Tibial artery (tissue), 4 donors: ENCODE results near the gene ZNF232.
"Not testable (repeated sequence)": the region's sequence is repeated elsewhere in the genome, so short reads cannot be mapped to it uniquely, and the experiment has no call there.

Experiments used
- DNase-seq, 2 donors: peaks; one replicate each; pipeline ENCODE4 v3.0.0-alpha.2; 2019
- H3K27ac ChIP-seq, 2 donors: fragments of 200-600 bp; sonication (generic) in 1 of 2; 1 replicate in 1 of 2; 2 replicates in 1 of 2; pipeline ENCODE4 v1.5.1; 2018 to 2019; ENCODE audit warnings: mild to moderate bottlenecking in 1 of 2
- H3K27me3 ChIP-seq, 2 donors: fragments of 200-600 bp; sonication (generic) in 1 of 2; one replicate each; pipeline versions ENCODE4 v1.5.1 to v1.6.0; 2016 to 2019
- H3K36me3 ChIP-seq, 3 donors: fragments of 200-600 bp; sonication (generic) in 2 of 3; one replicate each; pipeline ENCODE4 v1.5.1; 2016 to 2019; ENCODE audit warnings: mild to moderate bottlenecking in 2 of 3
- H3K4me1 ChIP-seq, 4 donors: fragments of 200-600 bp; sonication (generic) in 2 of 4; 1 replicate in 3 of 4; 2 replicates in 1 of 4; pipeline ENCODE4 v1.5.1; 2016 to 2019
- H3K4me3 ChIP-seq, 2 donors: fragments of 200-600 bp; sonication (generic) in 1 of 2; 1 replicate in 1 of 2; 2 replicates in 1 of 2; pipeline ENCODE4 v1.5.1; 2018 to 2019; ENCODE audit warnings: mild to moderate bottlenecking in 2 of 2
- H3K9me3 ChIP-seq, 3 donors: fragments of 200-600 bp; sonication (generic) in 1 of 3; one replicate each; pipeline ENCODE4 v1.5.1; 2016 to 2019
- intact Hi-C: fragments of 100-400 bp; cut with DNase I; formaldehyde crosslinking; loops from one replicate; pipeline ENCODE4 v1.15.0; 2023; ENCODE audit warnings: low total_unique reads
- TF ChIP-seq, protein P1 (sequence below), 2 experiments: fragments of 200-600 bp in 1 of 2; fragments of 450-650 bp in 1 of 2; IDR thresholded peaks; one replicate each; pipeline ENCODE4 v1.5.1; 2017 to 2019; ENCODE audit warnings: antibody characterized with exemption in 2 of 2, mild to moderate bottlenecking in 1 of 2, moderate library complexity in 1 of 2

ZNF232 gene

DNA sequence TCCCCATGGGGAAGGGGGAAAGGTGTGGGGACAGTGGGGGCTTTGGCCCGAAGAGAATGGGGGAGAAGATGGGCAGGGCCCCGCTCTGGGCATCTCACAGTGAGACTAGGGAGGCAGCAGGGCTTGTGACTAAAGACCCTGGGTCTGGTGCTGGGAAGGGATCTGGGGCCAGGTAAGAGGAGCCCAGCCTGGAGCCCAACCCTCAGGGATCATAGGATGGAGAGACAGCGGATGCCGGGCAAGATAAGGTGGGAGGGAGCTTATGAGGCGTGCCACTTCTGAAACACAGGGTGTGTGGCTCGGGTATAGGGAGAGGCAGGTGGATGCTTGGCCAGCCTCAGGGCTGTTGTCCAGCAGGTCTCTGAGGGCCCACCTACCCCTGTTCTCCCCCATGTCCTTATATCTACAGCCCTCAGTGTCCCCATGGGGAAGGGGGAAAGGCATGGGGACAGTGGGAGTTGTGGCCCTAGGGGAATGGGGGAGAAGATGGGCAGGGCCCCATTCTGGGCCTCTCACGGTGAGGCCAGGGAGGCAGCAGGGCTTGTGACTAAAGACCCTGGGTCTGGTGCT lies 19.6 kb upstream of the ZNF232 start:
- H3K36me3 ChIP-seq: no peaks in the 10 kb centered on the region
- no peaks in the 10 kb centered on the region for H3K4me1 ChIP-seq
- no peak overlapping the region for H3K4me3 ChIP-seq
- DNase-seq: peak in 1 of 2 donors; percentile 9
- intact Hi-C loops: no loop called here
- no peaks in the 10 kb centered on the region for H3K9me3 ChIP-seq
- TF ChIP-seq, protein P1, sequence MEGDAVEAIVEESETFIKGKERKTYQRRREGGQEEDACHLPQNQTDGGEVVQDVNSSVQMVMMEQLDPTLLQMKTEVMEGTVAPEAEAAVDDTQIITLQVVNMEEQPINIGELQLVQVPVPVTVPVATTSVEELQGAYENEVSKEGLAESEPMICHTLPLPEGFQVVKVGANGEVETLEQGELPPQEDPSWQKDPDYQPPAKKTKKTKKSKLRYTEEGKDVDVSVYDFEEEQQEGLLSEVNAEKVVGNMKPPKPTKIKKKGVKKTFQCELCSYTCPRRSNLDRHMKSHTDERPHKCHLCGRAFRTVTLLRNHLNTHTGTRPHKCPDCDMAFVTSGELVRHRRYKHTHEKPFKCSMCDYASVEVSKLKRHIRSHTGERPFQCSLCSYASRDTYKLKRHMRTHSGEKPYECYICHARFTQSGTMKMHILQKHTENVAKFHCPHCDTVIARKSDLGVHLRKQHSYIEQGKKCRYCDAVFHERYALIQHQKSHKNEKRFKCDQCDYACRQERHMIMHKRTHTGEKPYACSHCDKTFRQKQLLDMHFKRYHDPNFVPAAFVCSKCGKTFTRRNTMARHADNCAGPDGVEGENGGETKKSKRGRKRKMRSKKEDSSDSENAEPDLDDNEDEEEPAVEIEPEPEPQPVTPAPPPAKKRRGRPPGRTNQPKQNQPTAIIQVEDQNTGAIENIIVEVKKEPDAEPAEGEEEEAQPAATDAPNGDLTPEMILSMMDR (IDR thresholded peaks at IDR 0.05): no peak
- no peak overlapping the region for H3K27ac ChIP-seq
- H3K27me3 ChIP-seq: peaks cover 0 to 25% of the 10 kb centered on the region in 2 donors

DNA sequence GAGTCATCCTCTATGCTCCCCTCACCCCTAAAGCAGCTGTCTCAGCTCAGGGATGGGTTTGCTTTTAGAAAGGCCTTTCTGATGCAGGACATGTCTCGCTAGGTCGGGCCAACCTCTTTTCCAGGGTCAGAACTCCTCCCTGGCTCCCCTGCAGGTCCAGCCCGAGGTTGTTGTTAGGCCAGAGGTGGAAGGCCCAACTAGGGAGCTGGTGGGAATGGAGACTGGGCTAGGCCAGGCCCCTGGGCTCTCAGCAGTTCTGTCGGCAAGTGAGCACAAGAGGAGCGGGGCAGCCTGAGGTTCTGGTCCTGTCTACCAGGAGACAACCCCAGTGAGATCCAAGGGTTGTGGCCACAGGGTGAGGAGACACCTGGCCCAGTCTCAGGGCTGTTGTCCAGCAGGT lies 19.0 kb upstream of the ZNF232 start:
- H3K9me3 ChIP-seq, H3K4me3 ChIP-seq, H3K27ac ChIP-seq, H3K4me1 ChIP-seq, H3K36me3 ChIP-seq, intact Hi-C loops: not testable (repeated sequence)
- H3K27me3 ChIP-seq: peaks cover 0 to 25% of the 10 kb centered on the region in 2 donors
- DNase-seq: peak in 1 of 2 donors; percentile 9

DNA sequence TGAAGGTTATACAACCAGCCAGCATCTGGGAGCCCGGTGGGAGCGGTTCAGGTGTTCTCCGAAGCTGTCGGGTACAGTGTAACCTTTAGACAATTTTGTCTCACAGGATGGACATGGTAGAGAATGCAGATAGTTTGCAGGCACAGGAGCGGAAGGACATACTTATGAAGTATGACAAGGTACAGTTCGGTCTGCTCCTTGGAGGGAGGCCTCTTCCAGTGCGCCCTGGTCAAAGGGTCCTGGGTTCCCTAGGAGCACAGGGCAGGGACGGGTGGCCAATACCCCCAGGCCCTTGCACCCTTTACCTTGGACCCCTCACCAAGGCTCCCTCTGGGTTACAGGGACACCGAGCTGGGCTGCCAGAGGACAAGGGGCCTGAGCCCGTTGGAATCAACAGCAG lies 18.6 kb upstream of the ZNF232 start:
- intact Hi-C loops: not testable (repeated sequence)

DNA sequence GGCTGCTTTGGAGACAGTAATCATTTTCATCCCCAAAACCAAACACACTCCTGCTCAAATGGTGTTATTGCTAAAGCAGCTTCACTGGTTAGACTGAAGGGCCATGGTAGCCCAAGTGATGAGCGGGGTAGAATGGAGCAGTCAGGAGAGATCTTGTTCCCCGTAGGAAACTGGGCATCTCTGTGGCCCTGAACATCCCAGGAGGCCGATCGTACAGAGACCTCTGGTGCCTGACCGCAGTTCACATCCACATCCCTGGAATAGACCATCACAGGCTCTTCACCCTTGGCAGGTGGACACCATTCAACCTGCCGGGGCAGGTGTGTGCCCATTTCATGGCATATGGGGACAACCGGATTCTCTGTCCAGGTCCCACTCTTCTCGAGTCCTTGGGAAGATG lies 18.1 kb upstream of the ZNF232 start:
- intact Hi-C loops, H3K9me3 ChIP-seq, H3K36me3 ChIP-seq, H3K4me1 ChIP-seq, H3K4me3 ChIP-seq, DNase-seq, H3K27ac ChIP-seq: not testable (repeated sequence)
- H3K27me3 ChIP-seq: peaks cover 0 to 27% of the 10 kb centered on the region in 2 donors

More for the DNA sequence above, 18.6 kb upstream of the ZNF232 start:
- H3K9me3 ChIP-seq, DNase-seq, H3K27ac ChIP-seq, H3K4me3 ChIP-seq, H3K4me1 ChIP-seq, H3K36me3 ChIP-seq: not testable (repeated sequence)
- peaks cover 0 to 25% of the 10 kb centered on the region in 2 donors for H3K27me3 ChIP-seq

DNA sequence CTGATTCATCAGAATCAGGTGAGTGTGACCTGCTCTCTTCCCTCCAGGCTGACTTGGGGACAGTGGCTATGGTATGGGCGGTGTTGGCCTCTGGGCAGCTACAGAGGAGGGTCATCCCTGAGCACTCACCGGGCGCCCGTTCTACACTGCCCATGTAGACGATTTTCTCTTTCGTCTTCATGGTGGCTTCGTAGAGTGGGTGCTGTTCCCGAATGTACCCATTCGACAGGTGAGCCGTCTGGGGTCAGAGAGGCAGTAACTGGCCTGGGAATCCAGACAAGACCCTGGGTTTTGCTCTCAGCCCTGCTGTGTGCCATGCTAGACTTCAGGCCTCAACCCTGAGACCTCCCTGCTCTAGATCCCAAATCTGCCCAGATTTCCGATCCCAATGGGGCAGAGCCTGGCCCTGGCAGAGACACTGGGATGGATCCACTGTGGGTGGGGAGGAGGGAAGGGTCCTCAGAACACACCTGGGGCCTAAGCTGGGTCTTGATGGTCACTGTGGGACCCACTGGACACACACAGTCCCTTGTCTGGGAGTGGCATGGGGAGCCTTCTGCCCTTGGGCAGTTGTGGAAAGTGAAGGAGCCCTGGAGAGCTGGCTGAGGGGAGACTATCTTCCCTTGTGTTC lies 17.3 kb upstream of the ZNF232 start:
- Histone ChIP-seq H3K4me3 (no peak overlapping the region), H3K36me3 (no peaks in the 10 kb centered on the region), H3K27ac (no peak overlapping the region), H3K4me1 (no peaks in the 10 kb centered on the region), H3K9me3 (no peaks in the 10 kb centered on the region), H3K27me3 (peaks cover 0 to 34% of the 10 kb centered on the region in 2 donors)
- TF ChIP-seq, protein P1 (IDR thresholded peaks at IDR 0.05): no peak
- DNase-seq: peak in 1 of 2 donors; percentile 50
- intact Hi-C loops: no loop called here

DNA sequence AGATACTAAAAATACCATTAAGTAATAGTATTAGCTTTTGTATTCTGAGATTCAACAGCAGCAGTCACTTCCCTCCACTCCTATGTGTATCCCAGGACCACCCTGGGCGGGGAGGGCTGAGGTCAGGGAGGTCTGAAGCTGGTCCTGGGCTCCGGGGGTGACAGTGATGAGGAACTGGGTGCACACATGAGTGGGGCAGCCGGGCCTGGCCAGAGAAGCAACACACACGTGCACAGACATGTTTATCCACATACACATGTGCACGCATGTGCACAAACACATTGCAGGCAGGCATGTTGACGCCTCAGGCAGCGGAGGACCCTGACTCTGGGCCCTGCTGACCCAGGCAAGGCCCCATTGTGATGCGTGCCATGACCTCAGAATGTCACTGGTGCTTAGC lies 16.7 kb upstream of the ZNF232 start:
- H3K27me3 ChIP-seq: peaks cover 0 to 38% of the 10 kb centered on the region in 2 donors
- H3K27ac ChIP-seq, H3K9me3 ChIP-seq, H3K36me3 ChIP-seq, H3K4me1 ChIP-seq, intact Hi-C loops, H3K4me3 ChIP-seq: not testable (repeated sequence)
- peak in 1 of 2 donors; percentile 47 for DNase-seq

DNA sequence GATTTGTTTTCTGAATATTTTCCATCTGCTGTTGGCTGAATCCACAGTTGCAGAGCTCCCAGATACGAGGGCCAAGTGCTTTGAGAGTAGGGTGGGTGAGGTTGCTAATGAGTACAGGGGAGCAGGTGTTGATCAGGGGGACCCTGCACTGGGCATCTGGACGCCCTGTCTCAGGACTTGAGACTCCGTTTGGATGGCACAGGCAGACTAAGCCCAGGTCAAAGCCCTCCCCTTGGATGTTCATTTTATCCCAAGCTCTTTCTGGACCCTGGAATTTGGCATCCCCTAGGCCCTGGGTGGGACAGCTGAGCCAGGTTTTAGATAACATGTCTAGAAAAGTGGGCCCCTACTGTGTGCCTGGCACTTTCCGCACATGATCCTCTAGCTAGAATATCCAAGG lies 16.2 kb upstream of the ZNF232 start:
- intact Hi-C loops: no loop called here
- Histone ChIP-seq H3K27ac (no peak overlapping the region), H3K36me3 (no peaks in the 10 kb centered on the region), H3K4me1 (peaks cover 0 to 8% (median 5%) of the 10 kb centered on the region in 4 donors), H3K9me3 (no peaks in the 10 kb centered on the region), H3K27me3 (peaks cover 0 to 43% of the 10 kb centered on the region in 2 donors), H3K4me3 (no peak overlapping the region)
- peak in 1 of 2 donors; percentile 29 for DNase-seq
- TF ChIP-seq, protein P1 (IDR thresholded peaks at IDR 0.05): no peak
